GM10266 (cell line): Measurements from ENCODE around the gene THSD7B.

Source experiments
- DNase-seq: peaks from one replicate; pipeline ENCODE4 v3.0.0; 2012; ENCODE audit errors: extremely low spot score
- CTCF ChIP-seq: IDR thresholded peaks from 2 replicates; pipeline ENCODE4 v1.5.1; 2012; ENCODE audit warnings: mild to moderate bottlenecking, low read depth; ENCODE audit not compliant: control insufficient read depth, insufficient read depth; ENCODE audit errors: missing control alignments

The THSD7B gene

GRCh38 chr2:137508739-137509384, 743.5 kb downstream of the THSD7B start:
- no peak for DNase-seq
- TF ChIP-seq CTCF, result no peak

- TF ChIP-seq CTCF, result no peak
These were observed 746.2 kb downstream of the THSD7B start for GRCh38 chr2:137511526-137511925.

GRCh38 chr2:137521653-137522619, 756.6 kb downstream of the THSD7B start:
- no peak for DNase-seq

More at GRCh38 chr2:137511526-137511925, 746.2 kb downstream of the THSD7B start:
- no peak for DNase-seq

GRCh38 chr2:137522620-137523011, 757.3 kb downstream of the THSD7B start:
- DNase-seq, result no peak
- TF ChIP-seq CTCF, result no peak

More at GRCh38 chr2:137521653-137522619, 756.6 kb downstream of the THSD7B start:
- no peak for TF ChIP-seq CTCF

- no peak for TF ChIP-seq CTCF
- DNase-seq, result no peak
These were observed 758.6 kb downstream of the THSD7B start for GRCh38 chr2:137523931-137524330.

- TF ChIP-seq CTCF, result no peak
- DNase-seq, result no peak
These were observed 759.8 kb downstream of the THSD7B start for GRCh38 chr2:137525132-137525531.
